Large intestine (tissue), 3 donors: Measurements from ENCODE around the gene SUPT6H. TPM values are rescaled to one million over a fixed set of nuclear protein-coding genes. Genes with fewer than 3 reads are reported as not detected.
A peak's percentile ranks its signal among the peaks of the same experiment; 100 is the strongest.

Experiments used
- DNase-seq, 2 donors: peaks; one replicate each; pipeline versions ENCODE4 v3.0.0 to v3.0.0-alpha.2; 2013
- H3K27ac ChIP-seq: one replicate; pipeline ENCODE4 v1.5.1; 2013; ENCODE audit warnings: low read length
- H3K27me3 ChIP-seq: 2 replicates; pipeline ENCODE4 v1.6.1; 2013; ENCODE audit warnings: low read length; ENCODE audit not compliant: control insufficient read depth, insufficient read depth
- H3K36me3 ChIP-seq: 2 replicates; pipeline ENCODE4 v1.6.1; 2013; ENCODE audit warnings: low read length; ENCODE audit not compliant: control insufficient read depth, insufficient read depth
- H3K4me1 ChIP-seq: one replicate; pipeline ENCODE4 v1.6.1; 2013; ENCODE audit warnings: low read length; ENCODE audit not compliant: control insufficient read depth, insufficient read depth
- H3K4me3 ChIP-seq: one replicate; pipeline ENCODE4 v1.5.1; 2013; ENCODE audit warnings: low read length
- H3K9me3 ChIP-seq: one replicate; pipeline ENCODE4 v1.6.1; 2013; ENCODE audit warnings: mild to moderate bottlenecking, low read depth, low read length, moderate library complexity; ENCODE audit not compliant: control insufficient read depth
- WGBS: methylation state at CpG from one replicate; pipeline ENCODE4 v1.1.5; 2013; ENCODE audit warnings: low lambda C conversion rate; ENCODE audit not compliant: insufficient coverage; 5-methylcytosine and 5-hydroxymethylcytosine counted together
- polyA plus RNA-seq: library from polyadenylated mRNA; unstranded; fragments of 120-200 nt; gene quantifications from one replicate; pipeline ENCODE4 v1.2.1, GENCODE V29; 2013

Gene SUPT6H
- polyA plus RNA-seq, 1 donor: 65.9 TPM

- H3K9me3 ChIP-seq: no peaks in the 10 kb centered on the region
- peak overlapping the region; percentile 78 for H3K4me3 ChIP-seq
- peaks cover 40% of the 10 kb centered on the region for H3K36me3 ChIP-seq
- peaks cover 41% of the 10 kb centered on the region for H3K4me1 ChIP-seq
- no CpG with 5 or more reads among the region's 31 CpGs for WGBS
- peak; percentile 56 to 76 for DNase-seq
- H3K27me3 ChIP-seq: no peaks in the 10 kb centered on the region
- H3K27ac ChIP-seq: peak overlapping the region; percentile 100
Observed at GRCh38 chr17:28744972-28745785, 83.2 kb downstream of the SUPT6H start.

- peaks cover 47% of the 10 kb centered on the region for H3K36me3 ChIP-seq
- H3K4me1 ChIP-seq: peaks cover 46% of the 10 kb centered on the region
- whole genome bisulfite sequencing: no CpG with 5 or more reads among the region's 4 CpGs
- H3K9me3 ChIP-seq: no peaks in the 10 kb centered on the region
- peak; percentile 45 to 64 for DNase-seq
- peak overlapping the region; percentile 100 for H3K27ac ChIP-seq
- no peaks in the 10 kb centered on the region for H3K27me3 ChIP-seq
- H3K4me3 ChIP-seq: peak overlapping the region; percentile 78
Observed at GRCh38 chr17:28745786-28746411, 83.9 kb downstream of the SUPT6H start.

GRCh38 chr17:28746611-28747050 lies 84.6 kb downstream of the SUPT6H start:
- peaks cover 46% of the 10 kb centered on the region for H3K4me1 ChIP-seq
- H3K9me3 ChIP-seq: no peaks in the 10 kb centered on the region
- peak overlapping the region; percentile 100 for H3K27ac ChIP-seq
- WGBS: no CpG with 5 or more reads among the region's 5 CpGs
- peak overlapping the region; percentile 78 for H3K4me3 ChIP-seq
- DNase-seq: peak; percentile 70 to 81
- H3K27me3 ChIP-seq: no peaks in the 10 kb centered on the region
- peaks cover 53% of the 10 kb centered on the region for H3K36me3 ChIP-seq

- DNase-seq: no peak
- H3K36me3 ChIP-seq: peaks cover 55% of the 10 kb centered on the region
- WGBS: no CpG with 5 or more reads among the region's 7 CpGs
- no peak overlapping the region for H3K4me3 ChIP-seq
- no peaks in the 10 kb centered on the region for H3K9me3 ChIP-seq
- H3K27me3 ChIP-seq: no peaks in the 10 kb centered on the region
- H3K27ac ChIP-seq: peak overlapping the region; percentile 100
- peaks cover 42% of the 10 kb centered on the region for H3K4me1 ChIP-seq
Observed at GRCh38 chr17:28747051-28747691, 85.2 kb downstream of the SUPT6H start.

- Histone ChIP-seq H3K27ac (no peak overlapping the region), H3K4me3 (no peak overlapping the region), H3K9me3 (no peaks in the 10 kb centered on the region), H3K36me3 (peaks cover 58% of the 10 kb centered on the region), H3K27me3 (no peaks in the 10 kb centered on the region), H3K4me1 (peaks cover 34% of the 10 kb centered on the region)
- WGBS: no CpG with 5 or more reads among the region's 18 CpGs
- DNase-seq: no peak
Observed at GRCh38 chr17:28747801-28748750, 86.1 kb downstream of the SUPT6H start.

GRCh38 chr17:28748852-28749515 lies 87.0 kb downstream of the SUPT6H start:
- no peak for DNase-seq
- H3K27me3 ChIP-seq: no peaks in the 10 kb centered on the region
- H3K4me3 ChIP-seq: no peak overlapping the region
- no peaks in the 10 kb centered on the region for H3K9me3 ChIP-seq
- H3K36me3 ChIP-seq: peaks cover 58% of the 10 kb centered on the region
- peaks cover 33% of the 10 kb centered on the region for H3K4me1 ChIP-seq
- no CpG with 5 or more reads among the region's 18 CpGs for WGBS
- H3K27ac ChIP-seq: no peak overlapping the region

- Histone ChIP-seq H3K9me3 (no peaks in the 10 kb centered on the region), H3K36me3 (peaks cover 58% of the 10 kb centered on the region), H3K4me3 (no peak overlapping the region), H3K4me1 (peaks cover 33% of the 10 kb centered on the region), H3K27me3 (no peaks in the 10 kb centered on the region), H3K27ac (peak overlapping the region; percentile 38)
- DNase-seq: no peak
- no CpG with 5 or more reads among the region's 11 CpGs for WGBS
Observed at GRCh38 chr17:28749516-28750177, 87.6 kb downstream of the SUPT6H start.

- no peak overlapping the region for H3K4me3 ChIP-seq
- H3K36me3 ChIP-seq: peaks cover 58% of the 10 kb centered on the region
- H3K27ac ChIP-seq: peak overlapping the region; percentile 38
- 67% methylated on average over 1 of the region's 20 CpGs for WGBS
- no peaks in the 10 kb centered on the region for H3K9me3 ChIP-seq
- no peaks in the 10 kb centered on the region for H3K27me3 ChIP-seq
- H3K4me1 ChIP-seq: peaks cover 33% of the 10 kb centered on the region
- peak; percentile 85 to 87 for DNase-seq
Observed at GRCh38 chr17:28750178-28751047, 88.4 kb downstream of the SUPT6H start.
